ENCODE results near the gene GAL.

GAL gene

GRCh38 chr11:68710409-68710808 lies 26.1 kb downstream of the GAL start:
- DNase-seq (ENCODE audit: low read depth), result no peak

DNA sequence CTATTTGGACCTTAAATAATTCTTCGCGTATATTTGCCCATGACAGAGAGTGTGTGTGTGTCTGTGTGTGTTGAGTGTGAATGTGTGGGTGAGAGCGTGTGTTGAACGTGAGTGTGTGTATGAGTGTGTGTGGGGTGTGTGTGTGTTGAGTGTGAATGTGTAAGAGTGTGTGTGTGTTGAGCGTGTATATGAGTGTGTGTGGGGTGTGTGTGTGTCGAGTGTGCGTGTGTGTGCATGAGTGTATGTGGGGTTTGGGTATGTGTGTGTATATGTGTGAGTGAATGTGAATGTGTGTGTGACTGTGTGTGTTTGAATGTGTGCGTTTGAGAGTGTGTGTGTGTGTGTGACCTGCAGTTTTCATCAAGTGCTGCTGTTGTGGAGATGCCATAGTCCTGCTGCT lies 26.8 kb downstream of the GAL start:
- no peak for DNase-seq (ENCODE audit: low read depth)

GRCh38 chr11:68714060-68714856 lies 29.9 kb downstream of the GAL start:
- no peak for DNase-seq (ENCODE audit: low read depth)

GRCh38 chr11:68715456-68716122 lies 31.2 kb downstream of the GAL start:
- DNase-seq (ENCODE audit: low read depth), result no peak

DNA sequence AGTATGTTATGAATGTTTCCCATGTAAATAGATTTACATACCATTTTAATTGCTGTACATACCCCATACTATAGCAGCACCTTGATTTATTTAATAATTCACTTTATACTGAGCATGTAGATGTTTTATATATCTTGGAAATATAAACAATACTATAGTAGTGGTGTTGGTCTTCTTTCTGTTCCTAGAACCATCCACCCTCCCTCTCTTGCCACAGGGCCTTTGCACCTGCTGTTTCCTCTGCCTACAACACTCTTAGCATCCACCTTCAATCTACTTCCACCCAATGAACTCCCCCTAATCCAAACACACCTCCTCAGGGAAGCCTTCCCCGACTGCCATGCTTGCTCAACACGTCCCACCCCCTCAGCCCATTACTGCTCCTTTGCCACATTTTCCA lies 36.7 kb downstream of the GAL start:
- DNase-seq (ENCODE audit: low read depth), result no peak

GRCh38 chr11:68722143-68722542 lies 37.8 kb downstream of the GAL start:
- no peak for DNase-seq (ENCODE audit: low read depth)

GRCh38 chr11:68724293-68724692 lies 39.9 kb downstream of the GAL start:
- DNase-seq (ENCODE audit: low read depth), result no peak

DNA sequence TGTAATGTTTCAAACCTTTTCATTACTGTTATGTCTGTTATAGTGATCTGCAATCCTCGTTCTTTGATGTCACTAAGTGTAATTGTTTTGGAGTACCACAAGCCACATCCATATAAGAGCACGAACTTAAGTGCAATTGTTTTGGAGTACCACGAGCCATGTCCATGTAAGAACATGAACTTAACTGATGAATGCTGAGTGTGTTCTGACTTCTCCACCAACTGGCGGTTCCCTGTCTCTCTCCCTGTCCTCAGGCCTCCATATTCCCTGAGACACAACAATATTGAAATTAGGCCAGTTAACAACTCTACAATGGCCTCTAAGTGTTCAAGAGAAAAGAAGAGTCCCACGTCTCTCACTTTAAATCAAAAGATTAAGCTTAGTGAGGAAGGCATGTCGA lies 43.4 kb downstream of the GAL start:
- no peak for DNase-seq (ENCODE audit: low read depth)

- no peak for DNase-seq (ENCODE audit: low read depth)
Observed at GRCh38 chr11:68734111-68734510, 49.8 kb downstream of the GAL start.

GRCh38 chr11:68735125-68735524 lies 50.8 kb downstream of the GAL start:
- DNase-seq (ENCODE audit: low read depth), result no peak

- DNase-seq (ENCODE audit: low read depth), result no peak
Observed at GRCh38 chr11:68735646-68736045, 51.3 kb downstream of the GAL start.
